Gastrocnemius medialis (tissue), 4 donors: Measurements from ENCODE around the gene RPGR. TPM values are rescaled to one million over a fixed set of nuclear protein-coding genes. Genes with fewer than 3 reads are reported as not detected.

ENCODE experiments used
- ATAC-seq, 2 donors: fragments of 150-250 bp; one replicate each; pipeline ENCODE4 v1.9.1; 2016
- DNase-seq, 2 donors: peaks; one replicate each; pipeline ENCODE4 v3.0.0-alpha.2; 2019
- H3K27ac ChIP-seq, 4 donors: fragments of 200-600 bp; sonication (generic); 1 replicate in 1 of 4; 2 replicates in 3 of 4; pipeline ENCODE4 v1.5.1; 2016 to 2018; ENCODE audit warnings: mild to moderate bottlenecking in 2 of 4, moderate library complexity in 1 of 4
- H3K27me3 ChIP-seq, 3 donors: fragments of 200-600 bp; sonication (generic) in 2 of 3; 1 replicate in 1 of 3; 2 replicates in 2 of 3; pipeline versions ENCODE4 v1.5.1 to v1.6.0; 2016 to 2019; ENCODE audit warnings: mild to moderate bottlenecking in 1 of 3, moderate library complexity in 1 of 3
- H3K36me3 ChIP-seq, 2 donors: fragments of 200-600 bp; sonication (generic) in 1 of 2; one replicate each; pipeline ENCODE4 v1.5.1; 2017 to 2018
- H3K4me1 ChIP-seq, 2 donors: fragments of 200-600 bp; sonication (generic) in 1 of 2; one replicate each; pipeline ENCODE4 v1.5.1; 2016 to 2017; ENCODE audit warnings: mild to moderate bottlenecking in 2 of 2
- H3K4me3 ChIP-seq, 4 donors: fragments of 200-600 bp; sonication (generic) in 3 of 4; 1 replicate in 1 of 4; 2 replicates in 3 of 4; pipeline ENCODE4 v1.5.1; 2016 to 2019; ENCODE audit warnings: mild to moderate bottlenecking in 2 of 4
- H3K9me3 ChIP-seq, 3 donors: fragments of 200-600 bp; sonication (generic) in 2 of 3; 1 replicate in 1 of 3; 2 replicates in 2 of 3; pipeline ENCODE4 v1.5.1; 2016 to 2019
- POLR2A ChIP-seq, 2 donors: fragments of 450-650 bp; IDR thresholded peaks; one replicate each; pipeline ENCODE4 v1.6.1; 2017; ENCODE audit warnings: antibody characterized with exemption in 2 of 2, mild to moderate bottlenecking in 2 of 2, moderate library complexity in 2 of 2
- in situ Hi-C, 4 donors: fragments of 200-750 bp; cut with MboI; loops; one replicate each; pipeline versions ENCODE4 v1.15.0 to v1.8.0; 2017; ENCODE audit warnings: low sequenced_read_pairs in 4 of 4
- intact Hi-C: fragments of 100-400 bp; cut with DNase I; formaldehyde crosslinking; loops from one replicate; pipeline ENCODE4 v1.15.1; 2023; ENCODE audit warnings: low total_unique reads
- total RNA-seq, 4 donors: library from RNA; depleted of rRNA; stranded (reverse); fragments of >200 nt; gene quantifications; one replicate each; pipeline versions ENCODE4 v1.1.0 to v1.2.3, GENCODE V29; 2016
- TF ChIP-seq, protein P1 (sequence below), 5 experiments: fragments of 450-650 bp in 3 of 5; fragments of 200-600 bp in 2 of 5; sonication (generic) in 2 of 5; IDR thresholded peaks in 4 of 5; conservative IDR thresholded peaks in 1 of 5; 1 replicate in 4 of 5; 2 replicates in 1 of 5; pipeline ENCODE4 v1.5.1; 2016 to 2019; ENCODE audit warnings: antibody characterized with exemption in 5 of 5, mild to moderate bottlenecking in 3 of 5, moderate library complexity in 3 of 5

The RPGR gene
- total RNA-seq, 4 donors from 2014 or later, result 10.5 to 28.7 (median 13.7) TPM

DNA sequence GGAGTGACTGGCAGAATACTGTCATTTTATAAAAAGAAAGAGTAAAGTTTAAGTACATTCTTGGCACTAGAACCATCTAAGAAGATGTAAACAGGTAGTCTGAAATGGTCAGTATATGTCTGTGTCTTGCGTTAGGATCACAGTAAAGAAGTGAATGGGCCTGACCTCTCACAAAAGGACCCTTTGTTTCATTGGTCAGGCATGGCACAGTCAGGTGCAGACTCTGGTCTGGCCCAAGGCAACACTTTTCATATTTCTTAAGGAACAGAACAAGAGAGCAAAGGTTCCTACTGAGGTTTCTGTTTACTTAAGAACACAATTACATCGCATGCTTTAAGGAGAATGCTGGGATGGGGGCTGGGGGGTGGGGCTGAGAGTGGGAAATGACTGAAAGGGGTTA, 48.1 kb downstream of the RPGR start:
- no peak for DNase-seq
- H3K4me3 ChIP-seq, result no peak overlapping the region
- intact Hi-C loops (no loop called here), in situ Hi-C loops (no loop called here)
- no peaks in the 10 kb centered on the region for H3K4me1 ChIP-seq
- no peaks in the 10 kb centered on the region for H3K9me3 ChIP-seq
- H3K36me3 ChIP-seq, result no peaks in the 10 kb centered on the region
- no peak for TF ChIP-seq POLR2A (IDR thresholded peaks at IDR 0.05)
- TF ChIP-seq, protein P1, sequence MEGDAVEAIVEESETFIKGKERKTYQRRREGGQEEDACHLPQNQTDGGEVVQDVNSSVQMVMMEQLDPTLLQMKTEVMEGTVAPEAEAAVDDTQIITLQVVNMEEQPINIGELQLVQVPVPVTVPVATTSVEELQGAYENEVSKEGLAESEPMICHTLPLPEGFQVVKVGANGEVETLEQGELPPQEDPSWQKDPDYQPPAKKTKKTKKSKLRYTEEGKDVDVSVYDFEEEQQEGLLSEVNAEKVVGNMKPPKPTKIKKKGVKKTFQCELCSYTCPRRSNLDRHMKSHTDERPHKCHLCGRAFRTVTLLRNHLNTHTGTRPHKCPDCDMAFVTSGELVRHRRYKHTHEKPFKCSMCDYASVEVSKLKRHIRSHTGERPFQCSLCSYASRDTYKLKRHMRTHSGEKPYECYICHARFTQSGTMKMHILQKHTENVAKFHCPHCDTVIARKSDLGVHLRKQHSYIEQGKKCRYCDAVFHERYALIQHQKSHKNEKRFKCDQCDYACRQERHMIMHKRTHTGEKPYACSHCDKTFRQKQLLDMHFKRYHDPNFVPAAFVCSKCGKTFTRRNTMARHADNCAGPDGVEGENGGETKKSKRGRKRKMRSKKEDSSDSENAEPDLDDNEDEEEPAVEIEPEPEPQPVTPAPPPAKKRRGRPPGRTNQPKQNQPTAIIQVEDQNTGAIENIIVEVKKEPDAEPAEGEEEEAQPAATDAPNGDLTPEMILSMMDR (IDR thresholded peaks at IDR 0.05 in 4 of 5, conservative IDR thresholded peaks at IDR 0.05 in 1 of 5), result no peak
- H3K27me3 ChIP-seq, result no peaks in the 10 kb centered on the region
- no peak for ATAC-seq
- H3K27ac ChIP-seq, result no peak overlapping the region

GRCh38 chrX:38278682-38279081, 48.6 kb downstream of the RPGR start:
- H3K27me3 ChIP-seq, result no peaks in the 10 kb centered on the region
- H3K27ac ChIP-seq, result no peak overlapping the region
- H3K4me1 ChIP-seq, result no peaks in the 10 kb centered on the region
- intact Hi-C loops (no loop called here), in situ Hi-C loops (no loop called here)
- ATAC-seq (no peak), DNase-seq (no peak)
- TF ChIP-seq, protein P1 (IDR thresholded peaks at IDR 0.05 in 4 of 5, conservative IDR thresholded peaks at IDR 0.05 in 1 of 5), result no peak
- TF ChIP-seq POLR2A (IDR thresholded peaks at IDR 0.05), result no peak
- no peaks in the 10 kb centered on the region for H3K36me3 ChIP-seq
- H3K9me3 ChIP-seq, result no peaks in the 10 kb centered on the region
- H3K4me3 ChIP-seq, result no peak overlapping the region

- no peak for ATAC-seq
- no peak overlapping the region for H3K4me3 ChIP-seq
- no peak overlapping the region for H3K27ac ChIP-seq
- no peaks in the 10 kb centered on the region for H3K9me3 ChIP-seq
- no peaks in the 10 kb centered on the region for H3K36me3 ChIP-seq
- no peak for DNase-seq
- H3K4me1 ChIP-seq, result no peaks in the 10 kb centered on the region
- TF ChIP-seq, protein P1 (IDR thresholded peaks at IDR 0.05 in 4 of 5, conservative IDR thresholded peaks at IDR 0.05 in 1 of 5), result no peak
- no peak for TF ChIP-seq POLR2A (IDR thresholded peaks at IDR 0.05)
- intact Hi-C loops, result no loop called here
- H3K27me3 ChIP-seq, result no peaks in the 10 kb centered on the region
- in situ Hi-C loops, result no loop called here
Measured at GRCh38 chrX:38277802-38278201, 49.5 kb downstream of the RPGR start.

DNA sequence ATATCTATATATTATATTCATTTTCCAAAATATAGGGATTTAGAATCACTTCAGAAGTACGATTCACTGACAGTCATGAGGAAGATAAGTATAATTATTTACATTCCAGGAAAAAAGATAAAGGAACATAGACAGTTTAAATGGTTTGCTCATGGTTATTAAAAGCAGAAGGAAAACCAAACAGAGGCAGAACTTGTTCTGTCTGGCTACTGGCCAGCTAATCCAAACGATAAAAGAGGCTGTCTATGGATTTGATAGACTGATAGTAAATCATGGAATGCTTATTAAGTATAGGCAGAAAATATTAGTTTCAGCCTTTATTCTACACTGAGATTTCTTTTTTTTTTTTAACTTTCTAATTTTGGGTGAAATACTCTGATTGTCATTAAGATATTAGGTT, 50.2 kb downstream of the RPGR start:
- in situ Hi-C loops, result no loop called here
- intact Hi-C loops, result no loop called here
- H3K9me3 ChIP-seq, result no peaks in the 10 kb centered on the region
- DNase-seq (no peak), ATAC-seq (no peak)
- no peaks in the 10 kb centered on the region for H3K4me1 ChIP-seq
- no peaks in the 10 kb centered on the region for H3K27me3 ChIP-seq
- H3K36me3 ChIP-seq, result no peaks in the 10 kb centered on the region
- H3K27ac ChIP-seq, result no peak overlapping the region
- no peak for TF ChIP-seq POLR2A (IDR thresholded peaks at IDR 0.05)
- no peak overlapping the region for H3K4me3 ChIP-seq

DNA sequence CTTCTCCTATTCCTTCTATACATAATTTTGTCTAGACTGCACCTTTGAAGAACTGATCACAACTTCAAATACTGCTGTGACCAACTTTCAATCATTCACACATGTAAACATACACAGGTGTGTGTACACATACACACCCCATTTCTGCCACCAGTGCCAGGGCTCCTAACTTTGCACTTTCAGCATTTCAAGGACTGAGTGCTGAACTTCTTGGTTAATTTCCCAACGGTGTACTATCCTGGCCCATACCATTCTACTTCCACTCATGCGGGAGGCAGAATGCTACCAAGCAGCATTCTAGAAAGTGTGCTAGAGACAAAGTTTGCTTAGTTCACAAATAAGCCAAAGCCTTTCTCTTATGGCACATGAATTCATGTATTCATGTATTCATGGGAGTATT, 51.2 kb downstream of the RPGR start:
- H3K9me3 ChIP-seq, result no peaks in the 10 kb centered on the region
- no peak overlapping the region for H3K27ac ChIP-seq
- intact Hi-C loops (no loop called here), in situ Hi-C loops (no loop called here)
- H3K4me3 ChIP-seq, result no peak overlapping the region
- no peaks in the 10 kb centered on the region for H3K27me3 ChIP-seq
- no peak for DNase-seq
- H3K4me1 ChIP-seq, result no peaks in the 10 kb centered on the region
- no peak for TF ChIP-seq POLR2A (IDR thresholded peaks at IDR 0.05)
- TF ChIP-seq, protein P1 (IDR thresholded peaks at IDR 0.05 in 4 of 5, conservative IDR thresholded peaks at IDR 0.05 in 1 of 5), result no peak
- no peak for ATAC-seq
- no peaks in the 10 kb centered on the region for H3K36me3 ChIP-seq
